Thoracic aorta (tissue), 2 donors: ENCODE results near the gene TOX3. TPM values are rescaled to one million over a fixed set of nuclear protein-coding genes. Genes with fewer than 3 reads are reported as not detected.

Experiments used
- ATAC-seq: fragments of 150-250 bp; one replicate; pipeline ENCODE4 v1.8.0; 2017; ENCODE audit warnings: low read depth; ENCODE audit not compliant: insufficient number of reproducible peaks, low FRiP score
- DNase-seq: peaks from one replicate; pipeline ENCODE4 v3.0.0-alpha.2; 2020; ENCODE audit warnings: low spot score
- H3K27ac ChIP-seq, 2 donors: fragments of 200-600 bp; sonication (generic); 1 replicate in 1 of 2; 2 replicates in 1 of 2; pipeline ENCODE4 v1.5.1; 2016; ENCODE audit warnings: mild to moderate bottlenecking in 2 of 2, moderate library complexity in 2 of 2
- H3K27me3 ChIP-seq: fragments of 200-600 bp; sonication (generic); replicated peaks from 2 replicates; pipeline ENCODE4 v1.6.0; 2016; ENCODE audit warnings: mild to moderate bottlenecking; ENCODE audit not compliant: insufficient read depth
- H3K36me3 ChIP-seq: fragments of 200-600 bp; sonication (generic); one replicate; pipeline ENCODE4 v1.5.1; 2016
- H3K4me1 ChIP-seq, 2 donors: fragments of 200-600 bp; sonication (generic); 1 replicate in 1 of 2; 2 replicates in 1 of 2; pipeline versions ENCODE4 v1.5.1 to v1.6.0; 2016; ENCODE audit warnings: low read depth in 2 of 2, mild to moderate bottlenecking in 1 of 2; ENCODE audit not compliant: control insufficient read depth in 1 of 2
- H3K4me3 ChIP-seq: fragments of 200-600 bp; sonication (generic); 2 replicates; pipeline ENCODE4 v1.5.1; 2016; ENCODE audit warnings: mild to moderate bottlenecking
- H3K9me3 ChIP-seq: fragments of 200-600 bp; sonication (generic); 2 replicates; pipeline ENCODE4 v1.5.1; 2016
- CTCF ChIP-seq: fragments of 200-600 bp; sonication (generic); IDR thresholded peaks from one replicate; pipeline ENCODE4 v1.5.1; 2019; ENCODE audit warnings: antibody characterized with exemption
- total RNA-seq, 2 donors: library from RNA; depleted of rRNA; stranded (reverse); fragments of >200 nt; gene quantifications; one replicate each; pipeline versions ENCODE4 v1.1.0 to v1.2.3, GENCODE V29; 2016

Gene TOX3
- total RNA-seq, 2 donors from 2014 or later: not detected

- TF ChIP-seq CTCF: no peak
- ATAC-seq: no peak
Observed at GRCh38 chr16:52512297-52512987, 34.5 kb downstream of the TOX3 start.

DNA sequence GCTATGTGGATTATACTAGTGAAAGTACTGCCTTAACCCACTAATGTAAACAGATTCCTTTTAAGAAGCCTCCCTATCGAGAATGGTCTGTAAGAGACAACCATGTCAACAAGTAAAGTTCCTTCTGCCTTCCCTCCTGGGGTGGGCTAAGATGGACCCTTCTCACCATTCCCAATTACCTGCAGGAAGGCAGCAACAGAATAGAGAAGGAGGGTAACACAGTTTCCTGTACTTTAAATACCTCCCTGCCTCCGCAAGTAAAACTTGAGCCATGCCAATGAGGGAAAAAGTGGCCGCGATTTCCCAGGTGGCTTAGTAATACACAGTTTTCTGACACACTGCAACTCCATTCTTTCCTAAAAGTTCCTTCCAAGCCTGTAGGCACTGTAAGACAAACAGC, 45.2 kb downstream of the TOX3 start:
- no peaks in the 10 kb centered on the region for H3K4me1 ChIP-seq
- ATAC-seq (no peak), DNase-seq (no peak)
- H3K27ac ChIP-seq: no peak overlapping the region
- H3K27me3 ChIP-seq: no peaks in the 10 kb centered on the region
- TF ChIP-seq CTCF: no peak
- no peaks in the 10 kb centered on the region for H3K9me3 ChIP-seq
- no peaks in the 10 kb centered on the region for H3K36me3 ChIP-seq
- no peak overlapping the region for H3K4me3 ChIP-seq

More at GRCh38 chr16:52512297-52512987, 34.5 kb downstream of the TOX3 start:
- H3K36me3 ChIP-seq: no peaks in the 10 kb centered on the region
- H3K4me3 ChIP-seq: no peak overlapping the region
- no peaks in the 10 kb centered on the region for H3K27me3 ChIP-seq
- DNase-seq: no peak
- no peaks in the 10 kb centered on the region for H3K9me3 ChIP-seq
- no peak overlapping the region for H3K27ac ChIP-seq
- no peaks in the 10 kb centered on the region for H3K4me1 ChIP-seq

- DNase-seq (no peak), ATAC-seq (no peak)
- Histone ChIP-seq H3K4me1 (no peaks in the 10 kb centered on the region), H3K27ac (no peak overlapping the region), H3K4me3 (no peak overlapping the region), H3K36me3 (no peaks in the 10 kb centered on the region), H3K27me3 (no peaks in the 10 kb centered on the region), H3K9me3 (no peaks in the 10 kb centered on the region)
- no peak for TF ChIP-seq CTCF
Observed at GRCh38 chr16:52500963-52501362, 46.0 kb downstream of the TOX3 start.

GRCh38 chr16:52499060-52499440, 47.9 kb downstream of the TOX3 start:
- DNase-seq (no peak), ATAC-seq (no peak)
- H3K4me1 ChIP-seq: no peaks in the 10 kb centered on the region
- no peaks in the 10 kb centered on the region for H3K36me3 ChIP-seq
- no peaks in the 10 kb centered on the region for H3K27me3 ChIP-seq
- H3K4me3 ChIP-seq: no peak overlapping the region
- no peaks in the 10 kb centered on the region for H3K9me3 ChIP-seq
- TF ChIP-seq CTCF: no peak
- H3K27ac ChIP-seq: no peak overlapping the region

DNA sequence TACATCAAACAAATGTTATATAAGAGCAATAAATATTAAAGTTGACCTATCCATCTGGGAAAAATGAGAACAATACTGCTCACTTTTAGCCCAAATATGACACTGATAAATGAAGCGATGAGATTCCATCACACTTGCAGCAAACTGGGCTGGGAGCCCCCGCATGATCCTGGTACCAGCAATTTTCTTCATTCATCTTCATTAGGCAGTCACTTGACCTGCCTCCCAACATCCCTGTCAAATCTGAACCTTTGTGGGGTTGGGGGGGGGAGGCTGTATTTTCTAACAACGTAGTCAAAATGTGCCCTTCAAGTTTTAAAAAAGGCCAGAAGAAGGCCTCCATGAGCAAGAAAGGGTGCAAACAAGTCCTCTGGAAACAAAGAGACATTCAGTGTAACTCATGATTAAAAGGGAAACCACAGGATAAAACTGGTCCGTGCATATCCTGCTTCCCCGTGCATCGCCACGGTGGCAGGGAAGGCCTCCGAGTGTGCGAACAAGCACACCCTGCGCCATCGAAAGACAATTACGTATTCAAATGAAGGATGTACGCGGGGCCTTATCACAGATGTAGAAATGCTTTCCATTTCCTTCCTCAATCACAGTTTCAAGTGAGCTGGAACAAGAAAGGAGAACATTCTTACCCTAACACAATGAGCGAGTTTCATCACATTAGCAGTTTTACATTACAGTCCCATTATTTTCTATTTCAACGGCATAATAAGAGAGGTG, 48.4 kb downstream of the TOX3 start:
- DNase-seq: no peak
- no peak overlapping the region for H3K4me3 ChIP-seq
- no peaks in the 10 kb centered on the region for H3K36me3 ChIP-seq
- H3K27ac ChIP-seq: no peak overlapping the region
- no peaks in the 10 kb centered on the region for H3K27me3 ChIP-seq
- H3K4me1 ChIP-seq: no peaks in the 10 kb centered on the region
- no peak for ATAC-seq
- no peak for TF ChIP-seq CTCF
- no peaks in the 10 kb centered on the region for H3K9me3 ChIP-seq
